Coronary artery (tissue), 2 donors: Measurements from ENCODE around the gene HTR1E.
"Not testable (repeated sequence)": the region's sequence is repeated elsewhere in the genome, so short reads cannot be mapped to it uniquely, and the experiment has no call there.

Source experiments
- DNase-seq: peaks from one replicate; pipeline ENCODE4 v3.0.0-alpha.2; 2017; ENCODE audit warnings: low spot score
- H3K27ac ChIP-seq, 2 donors: fragments of 200-600 bp; sonication (generic); one replicate each; pipeline ENCODE4 v1.5.1; 2016 to 2019
- H3K4me3 ChIP-seq: fragments of 200-600 bp; sonication (generic); 2 replicates; pipeline ENCODE4 v1.5.1; 2016; ENCODE audit warnings: mild to moderate bottlenecking, moderate library complexity
- TF ChIP-seq, protein P1 (sequence below): fragments of 200-600 bp; sonication (generic); IDR thresholded peaks from one replicate; pipeline ENCODE4 v1.5.1; 2019; ENCODE audit warnings: antibody characterized with exemption

HTR1E gene, protein sequence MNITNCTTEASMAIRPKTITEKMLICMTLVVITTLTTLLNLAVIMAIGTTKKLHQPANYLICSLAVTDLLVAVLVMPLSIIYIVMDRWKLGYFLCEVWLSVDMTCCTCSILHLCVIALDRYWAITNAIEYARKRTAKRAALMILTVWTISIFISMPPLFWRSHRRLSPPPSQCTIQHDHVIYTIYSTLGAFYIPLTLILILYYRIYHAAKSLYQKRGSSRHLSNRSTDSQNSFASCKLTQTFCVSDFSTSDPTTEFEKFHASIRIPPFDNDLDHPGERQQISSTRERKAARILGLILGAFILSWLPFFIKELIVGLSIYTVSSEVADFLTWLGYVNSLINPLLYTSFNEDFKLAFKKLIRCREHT

DNA sequence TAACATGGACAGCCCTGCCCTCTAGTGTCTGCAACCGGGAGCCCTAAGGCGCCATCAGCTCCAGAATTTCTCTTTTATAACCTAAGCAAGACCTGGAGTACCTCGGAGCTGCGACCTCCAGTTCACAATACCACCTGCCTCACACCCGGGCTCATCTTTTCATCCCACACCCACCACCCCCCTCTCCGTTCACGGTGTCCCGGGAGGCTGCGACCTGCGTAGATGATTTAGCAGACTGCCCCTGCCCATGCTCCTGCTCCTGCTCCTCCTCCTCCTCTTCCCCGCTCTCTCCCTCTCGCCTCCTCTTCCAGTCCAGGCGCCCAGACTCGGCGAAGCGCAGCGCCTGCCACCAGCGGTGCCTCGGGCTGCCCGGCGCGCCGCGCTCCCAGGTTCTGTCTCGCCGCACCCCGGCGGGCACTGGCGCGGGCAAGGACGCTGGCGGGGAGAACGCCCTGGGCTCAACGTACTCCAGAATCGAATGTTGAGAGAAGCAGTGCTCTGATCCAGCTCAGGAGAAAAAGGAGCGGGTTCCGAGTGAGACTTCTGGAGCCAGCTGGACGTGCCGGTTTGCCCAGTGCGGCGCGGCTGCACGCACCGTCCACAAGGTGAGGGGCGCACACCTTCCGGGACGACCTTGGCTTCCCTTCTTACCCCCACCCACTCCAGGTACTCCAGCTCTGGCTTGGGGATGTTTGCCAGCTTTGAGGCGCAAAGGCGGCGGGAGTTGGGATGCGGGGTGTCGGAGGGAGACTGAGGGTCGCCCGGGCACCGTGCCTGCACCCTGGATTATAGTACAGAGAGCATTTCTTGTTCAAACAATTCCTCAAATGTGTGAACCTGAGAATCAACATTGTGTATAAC lies at the start of gene HTR1E:
HTR1E (plus strand) TSS at position 310 of the 861 bp plus-strand sequence. CDS start 77,807 bp downstream, outside the sequence.
- no peak for DNase-seq
- TF ChIP-seq, protein P1, sequence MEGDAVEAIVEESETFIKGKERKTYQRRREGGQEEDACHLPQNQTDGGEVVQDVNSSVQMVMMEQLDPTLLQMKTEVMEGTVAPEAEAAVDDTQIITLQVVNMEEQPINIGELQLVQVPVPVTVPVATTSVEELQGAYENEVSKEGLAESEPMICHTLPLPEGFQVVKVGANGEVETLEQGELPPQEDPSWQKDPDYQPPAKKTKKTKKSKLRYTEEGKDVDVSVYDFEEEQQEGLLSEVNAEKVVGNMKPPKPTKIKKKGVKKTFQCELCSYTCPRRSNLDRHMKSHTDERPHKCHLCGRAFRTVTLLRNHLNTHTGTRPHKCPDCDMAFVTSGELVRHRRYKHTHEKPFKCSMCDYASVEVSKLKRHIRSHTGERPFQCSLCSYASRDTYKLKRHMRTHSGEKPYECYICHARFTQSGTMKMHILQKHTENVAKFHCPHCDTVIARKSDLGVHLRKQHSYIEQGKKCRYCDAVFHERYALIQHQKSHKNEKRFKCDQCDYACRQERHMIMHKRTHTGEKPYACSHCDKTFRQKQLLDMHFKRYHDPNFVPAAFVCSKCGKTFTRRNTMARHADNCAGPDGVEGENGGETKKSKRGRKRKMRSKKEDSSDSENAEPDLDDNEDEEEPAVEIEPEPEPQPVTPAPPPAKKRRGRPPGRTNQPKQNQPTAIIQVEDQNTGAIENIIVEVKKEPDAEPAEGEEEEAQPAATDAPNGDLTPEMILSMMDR: peak; percentile 30
- no peak within 1 kb of the TSS for H3K27ac ChIP-seq
- peak within 1 kb of the TSS; percentile 58 for H3K4me3 ChIP-seq

DNA sequence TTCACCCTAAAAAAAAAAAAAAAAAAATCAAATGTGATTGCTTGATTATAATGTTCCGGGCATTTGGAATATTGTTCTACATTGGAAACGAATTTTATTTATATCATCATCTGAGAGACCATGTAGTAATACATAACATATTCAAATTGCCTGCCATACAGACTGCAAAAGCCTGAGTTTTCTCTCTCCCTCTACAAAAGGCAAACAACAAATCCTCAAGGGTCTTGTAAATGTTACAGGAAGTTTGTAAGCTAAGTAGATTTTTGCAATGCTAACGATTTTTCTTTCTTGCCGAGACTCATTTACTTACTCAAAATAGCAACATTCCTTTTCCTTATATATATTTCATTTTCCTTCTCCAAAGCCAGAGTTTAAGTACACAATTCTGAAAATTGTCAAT lies 49.0 kb upstream of the HTR1E start:
- no peak for DNase-seq
- Histone ChIP-seq H3K27ac (no peak overlapping the region), H3K4me3 (no peak overlapping the region)
- TF ChIP-seq, protein P1: no peak

DNA sequence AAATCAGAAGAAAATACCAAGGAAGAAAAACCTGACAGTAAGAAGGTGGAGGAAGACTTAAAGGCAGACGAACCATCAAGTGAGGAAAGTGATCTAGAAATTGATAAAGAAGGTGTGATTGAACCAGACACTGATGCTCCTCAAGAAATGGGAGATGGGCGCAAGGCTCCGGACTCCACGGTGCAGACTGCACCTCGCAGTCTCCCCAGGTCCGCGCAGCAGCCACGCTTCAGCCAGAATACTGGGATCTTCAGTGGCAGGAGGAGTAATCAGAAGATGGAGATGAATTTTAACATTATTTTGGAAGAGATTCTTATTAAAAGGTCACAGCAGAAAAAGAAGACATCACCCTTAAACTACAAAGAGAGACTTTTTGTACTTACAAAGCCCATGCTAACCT lies 40.1 kb upstream of the HTR1E start:
- H3K27ac ChIP-seq, DNase-seq, H3K4me3 ChIP-seq: not testable (repeated sequence)

DNA sequence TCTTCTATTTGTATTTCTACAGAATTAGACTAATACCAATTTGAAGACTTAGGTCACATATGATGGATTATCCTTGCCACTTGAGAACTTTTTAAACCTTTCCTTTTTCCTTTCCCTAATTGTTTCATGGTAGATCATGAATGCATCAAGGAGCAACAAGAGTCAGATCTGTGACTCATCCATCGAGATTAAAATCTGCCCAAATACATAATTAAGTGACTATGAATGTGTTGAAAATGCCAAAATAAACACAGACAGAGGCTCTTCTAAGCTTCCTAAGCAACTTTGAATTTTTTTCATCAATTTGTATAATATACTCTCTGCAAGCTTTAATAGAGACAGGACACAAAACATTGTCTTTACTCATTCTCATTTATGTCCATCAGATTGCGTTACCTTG lies 23.5 kb upstream of the HTR1E start:
- DNase-seq: no peak
- TF ChIP-seq, protein P1: no peak
- Histone ChIP-seq H3K27ac (no peak overlapping the region), H3K4me3 (no peak overlapping the region)

DNA sequence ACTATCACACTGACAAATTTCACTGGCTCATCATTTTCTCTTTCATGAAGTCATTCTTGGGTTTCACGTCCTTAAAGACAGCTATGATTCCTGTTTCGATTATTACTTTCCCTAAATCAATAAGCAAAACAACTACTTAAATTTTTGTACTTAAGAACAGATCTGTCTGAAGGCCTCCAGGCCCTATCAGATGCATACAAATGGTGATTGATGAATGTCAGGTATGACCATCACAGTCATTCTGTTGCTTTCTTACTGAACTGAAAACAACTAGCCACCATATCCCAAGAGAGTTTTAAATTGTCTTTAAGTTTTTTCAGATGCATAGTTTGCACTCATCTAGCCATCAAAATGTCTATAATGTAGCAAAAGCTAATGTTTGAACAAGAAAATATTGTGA lies 20.9 kb upstream of the HTR1E start:
- no peak overlapping the region for H3K27ac ChIP-seq
- DNase-seq: no peak
- no peak overlapping the region for H3K4me3 ChIP-seq
- TF ChIP-seq, protein P1: no peak

DNA sequence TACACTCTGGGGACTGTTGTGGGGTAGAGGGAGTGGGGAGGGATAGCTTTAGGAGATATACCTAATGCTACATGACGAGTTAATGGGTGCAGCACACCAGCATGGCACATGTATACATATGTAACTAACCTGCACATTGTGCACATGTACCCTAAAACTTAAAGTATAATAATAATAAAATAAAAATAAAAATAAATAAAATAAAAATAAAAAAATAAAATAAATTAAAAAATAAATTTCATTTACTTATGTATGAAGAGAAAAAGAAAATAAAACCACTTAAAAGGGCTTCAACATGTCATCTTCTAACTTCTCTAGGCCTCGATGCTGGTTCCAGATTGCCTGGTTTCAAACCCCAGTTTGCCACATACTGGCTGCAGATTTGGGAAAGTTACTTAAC lies 10.2 kb upstream of the HTR1E start:
- H3K27ac ChIP-seq, DNase-seq, H3K4me3 ChIP-seq: not testable (repeated sequence)

DNA sequence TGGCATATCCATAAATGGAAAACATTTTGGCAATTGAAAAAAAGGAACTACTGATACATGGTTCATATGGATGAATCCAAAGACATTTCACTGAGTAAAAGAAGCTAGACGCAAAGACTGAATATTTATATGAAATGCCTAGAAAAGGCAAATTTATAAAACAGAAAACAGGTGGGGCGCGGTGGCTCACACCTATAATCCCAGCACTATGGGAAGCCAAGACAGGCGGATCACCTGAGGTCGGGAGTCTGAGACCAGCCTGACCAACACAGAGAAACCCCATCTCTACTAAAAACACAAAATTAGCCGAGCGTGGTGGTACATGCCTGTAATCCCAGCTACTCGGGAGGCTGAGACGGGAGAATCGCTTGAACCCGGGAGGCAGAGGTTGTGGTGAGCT lies 9.5 kb upstream of the HTR1E start:
- H3K27ac ChIP-seq, H3K4me3 ChIP-seq, DNase-seq: not testable (repeated sequence)

DNA sequence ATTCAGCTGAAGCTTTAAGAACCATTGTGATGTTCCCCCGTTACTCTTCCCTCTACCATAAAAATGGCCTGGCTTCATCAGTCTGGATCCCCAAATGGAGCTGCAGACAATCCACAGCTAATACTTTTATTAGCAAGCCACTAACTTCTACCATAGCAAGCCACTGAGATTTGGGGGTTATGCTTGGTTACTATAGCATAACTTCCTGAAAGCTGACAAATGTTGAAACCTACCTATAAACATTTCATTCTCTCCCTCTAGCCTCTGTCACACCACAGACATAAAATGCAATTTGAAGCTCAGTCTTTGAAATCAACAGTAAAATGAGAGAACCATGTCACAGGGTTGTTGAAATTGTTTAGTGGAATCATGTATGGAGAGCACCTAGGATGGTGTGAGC lies 3.0 kb upstream of the HTR1E start:
- no peak overlapping the region for H3K27ac ChIP-seq
- no peak overlapping the region for H3K4me3 ChIP-seq
- TF ChIP-seq, protein P1: no peak
- no peak for DNase-seq
